GM12878 (cell line): ENCODE measurements around the gene KHK. TPM values are rescaled to one million over a fixed set of nuclear protein-coding genes. Genes with fewer than 3 reads are reported as not detected.

Experiments used
- MLLT1 ChIP-seq: fragments of 450-650 bp; IDR thresholded peaks from 2 replicates; pipeline ENCODE4 v1.6.1; 2016; ENCODE audit warnings: mild to moderate bottlenecking
- NKRF ChIP-seq: fragments of 450-650 bp; conservative IDR thresholded peaks from 2 replicates; pipeline ENCODE4 v1.6.1; 2017; ENCODE audit warnings: mild to moderate bottlenecking, moderate library complexity
- REST ChIP-seq: IDR thresholded peaks from 2 replicates; pipeline ENCODE4 v1.6.1; 2012; ENCODE audit warnings: mild to moderate bottlenecking, low read depth, low read length
- polyA plus RNA-seq, 11 experiments: library from polyadenylated mRNA; depleted of rRNA in 4 of 11; unstranded in 6 of 11; stranded (reverse) in 5 of 11; fragments of >200 nt; fragmentation: Nextera tagmentation in 4 of 11; fragmentation: Illumina TruSeq in 1 of 11; extraction: Ambion mirVana in 4 of 11; extraction: Trizol in 1 of 11; gene quantifications; 1 replicate in 1 of 11; 2 replicates in 10 of 11; pipeline versions ENCODE4 v1.2.1 to v1.2.3, GENCODE V29; 2011 to 2016; ENCODE audit warnings: inconsistent platforms in 2 of 11, missing spikeins in 2 of 11, low read depth in 1 of 11
- total RNA-seq, 4 experiments: library from RNA; depleted of rRNA in 3 of 4; stranded (reverse); fragments of >200 nt in 3 of 4; fragmentation: Illumina TruSeq in 1 of 4; extraction: Trizol in 1 of 4; gene quantifications; 2 replicates each; pipeline versions ENCODE4 v1.2.1 to v1.2.3, GENCODE V29; 2013 to 2021

Gene KHK
- total and polyA plus RNA-seq, 10 of the 15 experiments (the other 5 are each of a cell fraction or from before 2014, with no cell fraction given) = 0.31 to 11.8 (median 3.9) TPM

GRCh38 chr2:27051902-27052645 is 34.5 kb upstream of the KHK start (continued):
- TF ChIP-seq REST (no peak), NKRF (no peak), MLLT1 (no peak)
